ENCODE data around the gene RPL13A. TPM values are rescaled to one million over a fixed set of nuclear protein-coding genes. Genes with fewer than 3 reads are reported as not detected.

Gene RPL13A
- total and polyA plus RNA-seq, 9 of the 15 experiments (the other 6 are each of a cell fraction or from before 2014, with no cell fraction given) = 1,744 to 5,482 (median 2,949) TPM

GRCh38 chr19:49488863-49489537, 1.6 kb downstream of the RPL13A start (continued):
- no peak for TF ChIP-seq ATF3 (IDR thresholded peaks at IDR 0.05)
- peak; percentile 26; the same call in 1 of the 2 replicates for TF ChIP-seq ATF3 (CRISPR knock-in tag; conservative IDR thresholded peaks at IDR 0.05)
- TF ChIP-seq, protein P1, sequence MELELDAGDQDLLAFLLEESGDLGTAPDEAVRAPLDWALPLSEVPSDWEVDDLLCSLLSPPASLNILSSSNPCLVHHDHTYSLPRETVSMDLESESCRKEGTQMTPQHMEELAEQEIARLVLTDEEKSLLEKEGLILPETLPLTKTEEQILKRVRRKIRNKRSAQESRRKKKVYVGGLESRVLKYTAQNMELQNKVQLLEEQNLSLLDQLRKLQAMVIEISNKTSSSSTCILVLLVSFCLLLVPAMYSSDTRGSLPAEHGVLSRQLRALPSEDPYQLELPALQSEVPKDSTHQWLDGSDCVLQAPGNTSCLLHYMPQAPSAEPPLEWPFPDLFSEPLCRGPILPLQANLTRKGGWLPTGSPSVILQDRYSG (tag; conservative IDR thresholded peaks at IDR 0.05; ENCODE audit: low read depth) = no peak
- TF ChIP-seq, protein P2, sequence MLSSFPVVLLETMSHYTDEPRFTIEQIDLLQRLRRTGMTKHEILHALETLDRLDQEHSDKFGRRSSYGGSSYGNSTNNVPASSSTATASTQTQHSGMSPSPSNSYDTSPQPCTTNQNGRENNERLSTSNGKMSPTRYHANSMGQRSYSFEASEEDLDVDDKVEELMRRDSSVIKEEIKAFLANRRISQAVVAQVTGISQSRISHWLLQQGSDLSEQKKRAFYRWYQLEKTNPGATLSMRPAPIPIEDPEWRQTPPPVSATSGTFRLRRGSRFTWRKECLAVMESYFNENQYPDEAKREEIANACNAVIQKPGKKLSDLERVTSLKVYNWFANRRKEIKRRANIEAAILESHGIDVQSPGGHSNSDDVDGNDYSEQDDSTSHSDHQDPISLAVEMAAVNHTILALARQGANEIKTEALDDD (IDR thresholded peaks at IDR 0.05) = no peak
- no peak for TF ChIP-seq POLR3A (IDR thresholded peaks at IDR 0.05; ENCODE audit: borderline replicate concordance, extremely low read depth, insufficient read depth, insufficient read length)
- TF ChIP-seq, protein P3, sequence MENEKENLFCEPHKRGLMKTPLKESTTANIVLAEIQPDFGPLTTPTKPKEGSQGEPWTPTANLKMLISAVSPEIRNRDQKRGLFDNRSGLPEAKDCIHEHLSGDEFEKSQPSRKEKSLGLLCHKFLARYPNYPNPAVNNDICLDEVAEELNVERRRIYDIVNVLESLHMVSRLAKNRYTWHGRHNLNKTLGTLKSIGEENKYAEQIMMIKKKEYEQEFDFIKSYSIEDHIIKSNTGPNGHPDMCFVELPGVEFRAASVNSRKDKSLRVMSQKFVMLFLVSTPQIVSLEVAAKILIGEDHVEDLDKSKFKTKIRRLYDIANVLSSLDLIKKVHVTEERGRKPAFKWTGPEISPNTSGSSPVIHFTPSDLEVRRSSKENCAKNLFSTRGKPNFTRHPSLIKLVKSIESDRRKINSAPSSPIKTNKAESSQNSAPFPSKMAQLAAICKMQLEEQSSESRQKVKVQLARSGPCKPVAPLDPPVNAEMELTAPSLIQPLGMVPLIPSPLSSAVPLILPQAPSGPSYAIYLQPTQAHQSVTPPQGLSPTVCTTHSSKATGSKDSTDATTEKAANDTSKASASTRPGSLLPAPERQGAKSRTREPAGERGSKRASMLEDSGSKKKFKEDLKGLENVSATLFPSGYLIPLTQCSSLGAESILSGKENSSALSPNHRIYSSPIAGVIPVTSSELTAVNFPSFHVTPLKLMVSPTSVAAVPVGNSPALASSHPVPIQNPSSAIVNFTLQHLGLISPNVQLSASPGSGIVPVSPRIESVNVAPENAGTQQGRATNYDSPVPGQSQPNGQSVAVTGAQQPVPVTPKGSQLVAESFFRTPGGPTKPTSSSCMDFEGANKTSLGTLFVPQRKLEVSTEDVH (IDR thresholded peaks at IDR 0.05; ENCODE audit: low read depth, partially characterized antibody) = no peak
- no peak for TF ChIP-seq NBN (IDR thresholded peaks at IDR 0.05; ENCODE audit: low read depth)
- TF ChIP-seq ZBTB7A (IDR thresholded peaks at IDR 0.05; ENCODE audit: borderline replicate concordance, control insufficient read depth, low read depth, low read length) = no peak
- peak; percentile 55; the same call in 1 of the 2 replicates for TF ChIP-seq E2F1 (CRISPR knock-in tag; IDR thresholded peaks at IDR 0.05)
- no peak for TF ChIP-seq SRSF1 (IDR thresholded peaks at IDR 0.05; ENCODE audit: low read depth, low read length)
- no peak for TF ChIP-seq HIVEP1 (CRISPR knock-in tag; IDR thresholded peaks at IDR 0.05)
- no peak for TF ChIP-seq NELFE (IDR thresholded peaks at IDR 0.05; ENCODE audit: insufficient read depth, insufficient read length)
- TF ChIP-seq, protein P4, sequence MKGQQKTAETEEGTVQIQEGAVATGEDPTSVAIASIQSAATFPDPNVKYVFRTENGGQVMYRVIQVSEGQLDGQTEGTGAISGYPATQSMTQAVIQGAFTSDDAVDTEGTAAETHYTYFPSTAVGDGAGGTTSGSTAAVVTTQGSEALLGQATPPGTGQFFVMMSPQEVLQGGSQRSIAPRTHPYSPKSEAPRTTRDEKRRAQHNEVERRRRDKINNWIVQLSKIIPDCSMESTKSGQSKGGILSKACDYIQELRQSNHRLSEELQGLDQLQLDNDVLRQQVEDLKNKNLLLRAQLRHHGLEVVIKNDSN (CRISPR knock-in tag; IDR thresholded peaks at IDR 0.05) = no peak
- TF ChIP-seq ASH1L (IDR thresholded peaks at IDR 0.05; ENCODE audit: borderline replicate concordance, low read depth, partially characterized antibody) = no peak
- no peak for TF ChIP-seq STAT5B (CRISPR knock-in tag; IDR thresholded peaks at IDR 0.05)
- TF ChIP-seq, protein P5, sequence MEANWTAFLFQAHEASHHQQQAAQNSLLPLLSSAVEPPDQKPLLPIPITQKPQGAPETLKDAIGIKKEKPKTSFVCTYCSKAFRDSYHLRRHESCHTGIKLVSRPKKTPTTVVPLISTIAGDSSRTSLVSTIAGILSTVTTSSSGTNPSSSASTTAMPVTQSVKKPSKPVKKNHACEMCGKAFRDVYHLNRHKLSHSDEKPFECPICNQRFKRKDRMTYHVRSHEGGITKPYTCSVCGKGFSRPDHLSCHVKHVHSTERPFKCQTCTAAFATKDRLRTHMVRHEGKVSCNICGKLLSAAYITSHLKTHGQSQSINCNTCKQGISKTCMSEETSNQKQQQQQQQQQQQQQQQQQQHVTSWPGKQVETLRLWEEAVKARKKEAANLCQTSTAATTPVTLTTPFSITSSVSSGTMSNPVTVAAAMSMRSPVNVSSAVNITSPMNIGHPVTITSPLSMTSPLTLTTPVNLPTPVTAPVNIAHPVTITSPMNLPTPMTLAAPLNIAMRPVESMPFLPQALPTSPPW (CRISPR knock-in tag; IDR thresholded peaks at IDR 0.05) = no peak
- TF ChIP-seq NFATC3 (IDR thresholded peaks at IDR 0.05) = no peak
- TF ChIP-seq SETDB1 (IDR thresholded peaks at IDR 0.05; ENCODE audit: low read length) = no peak
